WI38 (cell line): ENCODE measurements around the gene RAB15.

Experiments
- H3K4me3 ChIP-seq: 2 replicates; pipeline ENCODE4 v1.5.1; 2011; ENCODE audit warnings: low read depth, mild to moderate bottlenecking, control low read depth, low read length
- CTCF ChIP-seq: IDR thresholded peaks from 2 replicates; pipeline ENCODE4 v1.5.1; 2012; ENCODE audit warnings: low read depth, mild to moderate bottlenecking, control low read depth, low read length

The RAB15 gene

DNA sequence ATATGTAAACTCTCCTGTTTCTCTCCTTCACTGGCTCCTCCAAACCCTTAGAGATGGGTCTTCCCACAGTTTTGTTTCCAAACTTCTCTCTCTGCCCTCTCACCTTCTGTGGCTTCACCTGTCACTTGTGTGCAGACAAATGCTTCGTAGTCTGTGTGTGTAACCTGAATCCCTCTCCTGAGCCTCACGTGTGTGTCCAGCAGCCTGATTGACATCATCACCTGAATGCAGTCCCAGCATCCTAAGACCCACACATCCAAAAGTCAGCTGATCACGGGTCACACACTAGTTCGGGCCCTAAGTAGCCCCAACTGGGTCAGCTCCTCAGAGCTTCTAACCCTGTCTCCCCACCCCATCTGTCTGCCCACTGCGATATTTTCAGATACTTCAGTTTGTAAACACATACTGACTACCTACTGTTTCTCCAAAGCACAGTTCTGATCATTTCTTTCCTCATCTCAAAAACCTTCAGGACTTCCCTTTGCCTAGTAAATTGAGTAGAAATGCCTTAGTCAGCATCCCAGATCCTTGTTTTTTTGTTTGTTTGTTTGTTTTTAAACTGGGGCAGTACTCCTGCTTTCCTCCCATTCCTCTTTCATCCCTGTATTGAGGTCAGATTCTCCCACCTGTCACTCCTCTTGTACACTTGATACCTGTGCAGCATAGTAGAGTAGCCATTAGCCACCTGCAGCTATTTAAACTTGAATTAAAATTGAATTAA lies 38.2 kb upstream of the RAB15 start:
- H3K4me3 ChIP-seq, result no peak overlapping the region
- no peak for TF ChIP-seq CTCF

DNA sequence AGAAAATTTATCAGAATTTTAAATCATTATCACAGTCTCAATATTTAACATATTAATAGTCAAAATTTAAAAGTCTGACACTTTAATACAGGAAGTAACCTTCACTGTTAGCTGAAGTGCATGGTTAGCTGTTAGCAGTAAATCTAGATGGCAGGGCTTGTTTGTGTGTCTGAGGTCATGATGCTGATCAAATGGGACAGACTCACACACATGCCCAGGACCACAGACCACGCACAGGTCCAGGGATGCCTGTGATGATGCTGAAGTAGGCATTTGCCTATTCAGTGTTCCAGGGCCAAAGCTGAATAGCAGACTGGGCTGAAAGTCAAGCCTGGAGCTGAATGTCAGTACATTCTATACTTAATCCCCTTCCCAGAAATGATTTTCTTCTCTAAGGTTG lies 35.1 kb upstream of the RAB15 start:
- TF ChIP-seq CTCF, result no peak
- H3K4me3 ChIP-seq, result no peak overlapping the region

- H3K4me3 ChIP-seq, result no peak overlapping the region
- TF ChIP-seq CTCF, result no peak
Measured at GRCh38 chr14:65006261-65006721, 34.2 kb upstream of the RAB15 start.

DNA sequence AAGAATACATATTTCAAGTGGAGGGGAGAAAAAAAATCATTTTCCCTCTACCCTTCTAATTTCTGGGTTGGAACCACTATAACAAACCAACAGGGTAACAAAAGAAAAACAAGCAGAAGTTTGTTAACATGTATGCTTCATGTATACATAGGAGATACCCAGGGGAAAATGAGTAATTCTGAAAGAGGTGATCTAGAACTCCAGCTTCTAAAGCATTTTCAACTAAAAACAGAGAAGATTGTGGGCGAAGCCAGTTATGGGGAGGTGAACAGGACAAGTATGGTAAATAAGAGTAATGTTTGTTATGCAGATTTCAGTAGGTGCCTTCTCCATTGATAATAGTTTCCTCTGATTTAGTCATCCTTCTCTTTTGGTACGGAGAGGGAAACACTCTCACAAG lies 31.3 kb upstream of the RAB15 start:
- no peak for TF ChIP-seq CTCF

DNA sequence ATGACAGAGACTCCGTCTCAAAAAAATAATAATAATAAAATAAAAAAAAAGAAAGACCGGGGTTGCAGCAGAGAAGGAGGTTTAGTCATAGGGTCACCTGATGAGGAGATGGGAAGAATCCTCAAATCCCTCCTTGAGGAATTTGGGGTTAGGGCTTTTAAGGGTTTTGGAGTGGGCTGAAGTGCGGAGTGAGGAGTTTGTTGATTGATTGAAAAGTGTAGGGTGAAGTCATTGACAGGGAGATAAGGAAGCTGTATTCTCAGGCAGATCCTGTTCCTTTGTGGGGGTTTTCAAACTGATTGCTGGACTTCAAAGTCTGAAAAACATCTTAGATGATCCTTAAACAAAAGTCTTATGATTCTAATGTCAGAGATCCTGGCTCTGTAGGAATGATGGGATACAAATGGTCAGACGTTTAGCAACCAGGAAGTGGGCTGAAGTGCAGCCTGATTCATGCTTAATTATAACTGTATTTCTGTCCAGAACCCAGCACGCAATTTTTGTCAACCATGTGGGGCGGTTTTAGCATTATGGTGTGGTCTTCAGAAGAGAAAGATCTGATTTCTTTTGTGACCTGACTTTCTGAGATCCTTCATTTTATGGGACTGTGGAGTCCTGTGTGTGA lies 30.6 kb upstream of the RAB15 start:
- H3K4me3 ChIP-seq, result no peak overlapping the region
- no peak for TF ChIP-seq CTCF

More for the DNA sequence above, 31.3 kb upstream of the RAB15 start:
- no peak overlapping the region for H3K4me3 ChIP-seq

DNA sequence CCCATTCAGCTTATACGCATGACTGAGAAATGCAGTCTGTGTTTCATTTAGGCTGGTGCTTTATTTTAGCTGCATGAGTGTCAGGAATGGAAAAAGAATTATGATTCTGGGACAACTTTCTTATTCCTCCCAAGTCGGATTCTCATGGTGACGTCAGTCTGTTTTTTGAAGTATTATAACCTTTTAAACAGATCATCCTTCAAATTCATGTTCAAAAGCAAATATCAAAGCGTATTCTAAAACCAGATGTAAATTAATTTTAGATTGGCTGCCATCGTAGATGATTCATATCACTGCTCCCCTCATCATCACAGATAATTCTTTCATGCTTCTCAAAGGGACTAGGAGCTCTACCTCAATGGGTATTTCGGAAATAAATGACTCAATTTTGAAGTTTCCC lies 29.6 kb upstream of the RAB15 start:
- no peak overlapping the region for H3K4me3 ChIP-seq
- no peak for TF ChIP-seq CTCF

- TF ChIP-seq CTCF, result no peak
Measured at GRCh38 chr14:65000898-65001591, 28.9 kb upstream of the RAB15 start.

More at GRCh38 chr14:65000898-65001591, 28.9 kb upstream of the RAB15 start:
- H3K4me3 ChIP-seq, result no peak overlapping the region
